Uterus (tissue), 2 donors: ENCODE data around the gene PIGR.

Source experiments
- POLR2A ChIP-seq, 2 donors: fragments of 450-650 bp; IDR thresholded peaks; one replicate each; pipeline ENCODE4 v1.6.1; 2016; ENCODE audit warnings: antibody characterized with exemption in 2 of 2, mild to moderate bottlenecking in 1 of 2, moderate library complexity in 1 of 2
- TF ChIP-seq, protein P1 (sequence below), 4 experiments: fragments of 200-600 bp in 2 of 4; fragments of 450-650 bp in 2 of 4; sonication (generic) in 2 of 4; IDR thresholded peaks; one replicate each; pipeline ENCODE4 v1.5.1; 2016 to 2019; ENCODE audit warnings: antibody characterized with exemption in 4 of 4, mild to moderate bottlenecking in 2 of 4, moderate library complexity in 1 of 4

DNA sequence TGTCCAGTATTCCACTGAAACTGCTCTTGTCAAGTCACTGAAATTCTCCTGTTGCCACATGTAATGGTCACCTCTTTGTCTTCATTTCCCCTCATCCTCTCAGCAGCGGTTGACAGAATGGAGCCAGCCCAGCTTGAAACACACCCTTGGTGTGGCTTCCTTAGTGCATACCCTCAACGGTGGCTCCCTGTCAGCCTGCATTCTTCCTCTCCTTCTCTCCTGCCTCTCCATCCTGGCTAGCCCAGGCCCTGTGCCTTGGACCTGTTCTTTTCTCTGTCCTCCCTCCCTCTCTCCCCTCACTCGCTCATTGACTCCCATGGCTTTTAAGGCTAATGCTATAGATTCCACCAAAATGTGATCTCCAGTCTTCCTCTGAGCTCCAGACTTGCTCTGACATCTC lies 28.2 kb downstream of the PIGR start:
- TF ChIP-seq, protein P1, sequence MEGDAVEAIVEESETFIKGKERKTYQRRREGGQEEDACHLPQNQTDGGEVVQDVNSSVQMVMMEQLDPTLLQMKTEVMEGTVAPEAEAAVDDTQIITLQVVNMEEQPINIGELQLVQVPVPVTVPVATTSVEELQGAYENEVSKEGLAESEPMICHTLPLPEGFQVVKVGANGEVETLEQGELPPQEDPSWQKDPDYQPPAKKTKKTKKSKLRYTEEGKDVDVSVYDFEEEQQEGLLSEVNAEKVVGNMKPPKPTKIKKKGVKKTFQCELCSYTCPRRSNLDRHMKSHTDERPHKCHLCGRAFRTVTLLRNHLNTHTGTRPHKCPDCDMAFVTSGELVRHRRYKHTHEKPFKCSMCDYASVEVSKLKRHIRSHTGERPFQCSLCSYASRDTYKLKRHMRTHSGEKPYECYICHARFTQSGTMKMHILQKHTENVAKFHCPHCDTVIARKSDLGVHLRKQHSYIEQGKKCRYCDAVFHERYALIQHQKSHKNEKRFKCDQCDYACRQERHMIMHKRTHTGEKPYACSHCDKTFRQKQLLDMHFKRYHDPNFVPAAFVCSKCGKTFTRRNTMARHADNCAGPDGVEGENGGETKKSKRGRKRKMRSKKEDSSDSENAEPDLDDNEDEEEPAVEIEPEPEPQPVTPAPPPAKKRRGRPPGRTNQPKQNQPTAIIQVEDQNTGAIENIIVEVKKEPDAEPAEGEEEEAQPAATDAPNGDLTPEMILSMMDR (IDR thresholded peaks at IDR 0.05) = no peak
- TF ChIP-seq POLR2A (IDR thresholded peaks at IDR 0.05) = no peak
